Esophagus muscularis mucosa (tissue), 3 donors: ENCODE data around the gene IQCK.

ENCODE experiments used
- CTCF ChIP-seq, 3 experiments: fragments of 200-600 bp in 2 of 3; fragments of 450-650 bp in 1 of 3; sonication (generic) in 2 of 3; IDR thresholded peaks; one replicate each; pipeline ENCODE4 v1.5.1; 2017 to 2019; ENCODE audit warnings: antibody characterized with exemption in 3 of 3, mild to moderate bottlenecking in 2 of 3, moderate library complexity in 1 of 3
- POLR2A ChIP-seq: fragments of 450-650 bp; IDR thresholded peaks from one replicate; pipeline ENCODE4 v1.6.1; 2017; ENCODE audit warnings: antibody characterized with exemption, moderate library complexity, mild to moderate bottlenecking, low read depth
- POLR2AphosphoS5 ChIP-seq, 2 donors: sonication (generic); formaldehyde crosslinking; IDR thresholded peaks; one replicate each; pipeline ENCODE4 v1.6.1; 2017; ENCODE audit warnings: antibody characterized with exemption in 2 of 2

DNA sequence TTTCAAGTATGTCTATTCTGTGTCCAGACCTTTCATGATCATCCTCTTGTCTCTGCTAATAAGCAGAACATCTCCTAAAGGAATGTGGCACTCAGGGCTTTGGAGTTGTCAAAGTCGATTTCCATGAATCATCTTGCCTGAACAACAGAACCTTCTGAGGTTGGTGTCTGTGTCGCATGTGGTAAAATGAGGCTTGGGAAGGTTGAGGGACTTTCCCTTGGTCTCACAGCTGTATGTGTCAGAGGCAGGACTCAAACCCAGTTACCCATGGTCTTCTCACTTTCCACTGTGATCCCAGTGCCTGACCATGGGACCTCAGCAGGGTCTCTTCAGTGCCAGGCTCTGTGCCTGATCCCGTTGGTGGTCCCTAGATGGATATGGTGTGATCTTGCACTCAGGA lies 170.8 kb downstream of the IQCK start:
- TF ChIP-seq POLR2A (no peak), POLR2AphosphoS5 (IDR thresholded peaks at IDR 0.05) (no peak), CTCF (IDR thresholded peaks at IDR 0.05) (no peak)
